ENCODE measurements around the gene TAS2R13.

TAS2R13 gene, protein sequence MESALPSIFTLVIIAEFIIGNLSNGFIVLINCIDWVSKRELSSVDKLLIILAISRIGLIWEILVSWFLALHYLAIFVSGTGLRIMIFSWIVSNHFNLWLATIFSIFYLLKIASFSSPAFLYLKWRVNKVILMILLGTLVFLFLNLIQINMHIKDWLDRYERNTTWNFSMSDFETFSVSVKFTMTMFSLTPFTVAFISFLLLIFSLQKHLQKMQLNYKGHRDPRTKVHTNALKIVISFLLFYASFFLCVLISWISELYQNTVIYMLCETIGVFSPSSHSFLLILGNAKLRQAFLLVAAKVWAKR

DNA sequence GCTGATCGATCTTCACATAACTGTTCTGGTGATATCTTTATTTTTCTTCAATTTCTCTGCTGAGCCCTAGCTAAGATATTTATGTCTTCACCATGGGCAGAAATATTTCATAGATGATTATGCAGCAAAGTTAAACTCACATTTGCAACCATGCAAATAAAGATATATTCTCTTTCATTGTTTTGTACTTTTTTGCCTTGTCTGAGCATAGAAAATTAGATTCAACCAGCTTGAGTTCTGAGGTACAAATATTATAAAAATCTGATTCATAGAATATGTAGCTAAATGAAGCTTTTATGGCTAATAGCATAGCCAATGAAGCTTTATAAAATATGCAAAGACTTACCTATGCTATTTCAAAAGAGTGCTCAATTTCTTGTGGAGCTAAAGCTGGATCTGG, at the start of gene TAS2R13:
TSS of gene TAS2R13 (minus strand) at position 101 of the 400 bp plus-strand sequence. CDS start 264 bp downstream, outside the sequence.
- DNase-seq: no peak

DNA sequence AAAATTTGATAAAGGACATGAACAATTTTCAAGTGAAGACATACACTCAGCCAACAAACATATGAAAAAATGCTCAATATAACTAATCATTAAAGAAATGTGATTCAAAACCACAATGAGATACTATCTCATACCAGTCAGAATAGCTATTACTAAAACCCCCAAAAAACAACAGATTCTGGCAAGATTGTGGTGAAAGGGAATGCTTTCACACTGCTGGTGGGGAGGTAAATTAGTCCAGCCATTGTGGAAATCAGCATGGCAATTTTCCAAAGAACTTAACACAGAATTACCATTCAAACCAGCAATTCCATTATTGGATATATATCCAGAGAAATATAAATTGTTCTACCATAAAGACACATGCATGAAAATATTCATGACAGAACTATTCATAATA, 48.4 kb upstream of the TAS2R13 start:
- DNase-seq: no peak

DNA sequence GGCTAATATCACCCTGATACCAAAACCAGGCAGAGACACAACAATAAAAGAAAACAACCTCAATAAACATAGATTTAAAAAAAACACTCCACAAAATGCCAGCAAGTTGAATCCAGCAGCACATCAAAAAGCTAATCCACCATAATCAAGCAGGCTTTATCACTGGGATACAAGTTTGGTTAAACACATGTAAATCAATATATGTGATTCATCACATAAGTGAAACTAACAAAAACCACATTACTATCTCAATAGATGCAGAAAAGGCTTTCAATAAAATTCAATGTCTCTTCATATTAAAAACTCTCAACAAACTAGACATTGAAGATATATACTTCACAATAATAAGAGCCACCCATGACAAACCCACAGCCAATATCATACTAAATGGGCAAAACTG, 46.7 kb upstream of the TAS2R13 start:
- DNase-seq: no peak

DNA sequence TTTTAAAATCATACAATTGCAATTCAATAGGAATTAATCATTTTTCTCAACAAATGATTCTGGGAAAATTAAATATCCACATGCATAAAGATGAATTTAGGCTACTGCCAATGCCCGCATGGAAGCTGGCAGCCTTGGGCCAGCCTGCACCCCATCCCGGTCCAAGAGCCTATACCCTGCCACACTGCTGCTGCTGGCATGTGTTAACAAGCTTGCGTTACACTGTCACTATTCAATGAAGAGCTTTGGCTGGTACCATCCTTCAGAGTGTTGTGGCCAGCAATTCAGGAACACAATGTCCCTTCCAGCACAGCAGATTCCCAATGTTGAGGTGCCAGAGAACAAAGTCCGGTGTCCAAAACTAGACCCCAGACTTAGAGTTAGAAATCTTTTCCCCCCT, 43.3 kb upstream of the TAS2R13 start:
- no peak for DNase-seq

DNA sequence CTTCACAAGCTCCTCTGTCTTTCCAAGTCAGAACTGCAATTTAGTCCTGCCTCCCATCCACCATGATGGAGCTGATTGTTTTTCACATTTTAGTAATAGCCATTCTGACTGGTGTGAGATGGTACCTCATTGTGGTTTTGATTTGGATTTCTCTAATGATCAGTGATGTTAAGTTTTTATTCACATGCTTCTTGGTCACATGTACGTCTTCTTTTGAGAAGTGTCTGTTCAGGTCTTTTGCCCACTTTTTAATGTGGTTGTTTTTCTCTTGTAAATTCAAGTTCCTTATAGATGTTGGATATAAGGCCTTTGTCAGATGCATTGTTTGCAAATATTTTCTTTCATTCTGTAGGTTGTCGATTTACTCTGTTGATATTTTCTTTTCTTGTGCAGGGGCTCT, 33.8 kb upstream of the TAS2R13 start:
- DNase-seq: no peak

DNA sequence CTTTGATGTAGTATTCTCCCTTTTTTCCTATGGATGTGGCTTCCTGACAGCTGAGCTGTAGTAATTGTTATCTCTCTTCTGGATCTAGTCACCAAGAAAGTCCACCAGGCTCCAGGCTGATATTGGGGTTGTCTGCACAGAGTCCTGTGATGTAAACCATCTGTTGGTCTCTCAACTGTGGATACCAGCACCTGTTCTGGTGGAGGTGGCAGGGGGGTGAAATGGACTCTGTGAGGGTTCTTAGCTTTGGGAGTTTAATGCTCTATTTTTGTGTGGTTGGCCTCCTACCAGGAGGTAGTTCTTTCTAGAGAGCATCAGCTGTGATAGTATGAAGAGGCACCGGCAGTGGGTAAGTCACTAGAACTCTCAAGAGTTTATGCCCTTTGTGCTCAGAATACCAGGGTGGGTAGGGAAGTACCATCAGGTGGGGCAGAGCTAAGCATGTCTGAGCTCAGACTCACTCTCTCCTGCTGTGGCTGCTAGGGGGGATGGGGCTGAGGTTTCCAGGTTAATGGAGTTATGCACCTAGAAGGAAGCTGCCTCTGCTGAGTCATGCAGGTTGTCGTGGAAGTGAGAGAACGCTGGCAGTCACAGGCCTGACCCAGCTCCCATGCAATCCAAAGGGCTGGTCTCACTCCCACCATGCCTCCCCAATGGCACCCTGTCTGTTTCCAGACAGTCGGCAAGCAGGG, 32.7 kb upstream of the TAS2R13 start:
- no peak for DNase-seq

DNA sequence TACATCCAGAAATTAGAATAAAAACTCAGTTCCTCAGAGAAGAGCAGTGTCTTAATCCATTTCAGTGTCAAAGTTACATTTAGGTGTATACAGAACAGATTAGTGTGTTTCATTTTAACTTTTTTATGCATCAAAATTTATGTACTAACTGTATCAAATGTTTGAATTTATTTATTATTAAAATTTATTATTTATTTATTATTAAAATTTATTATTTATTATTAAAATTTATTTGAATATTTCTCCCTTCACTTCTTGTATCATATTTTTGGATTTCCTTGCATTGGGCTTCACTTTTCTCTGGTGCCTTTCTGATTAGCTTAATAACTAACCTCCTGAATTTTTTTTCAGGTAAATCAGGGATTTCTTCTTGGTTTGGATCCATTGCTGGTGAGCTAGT, 32.0 kb upstream of the TAS2R13 start:
- DNase-seq: no peak

DNA sequence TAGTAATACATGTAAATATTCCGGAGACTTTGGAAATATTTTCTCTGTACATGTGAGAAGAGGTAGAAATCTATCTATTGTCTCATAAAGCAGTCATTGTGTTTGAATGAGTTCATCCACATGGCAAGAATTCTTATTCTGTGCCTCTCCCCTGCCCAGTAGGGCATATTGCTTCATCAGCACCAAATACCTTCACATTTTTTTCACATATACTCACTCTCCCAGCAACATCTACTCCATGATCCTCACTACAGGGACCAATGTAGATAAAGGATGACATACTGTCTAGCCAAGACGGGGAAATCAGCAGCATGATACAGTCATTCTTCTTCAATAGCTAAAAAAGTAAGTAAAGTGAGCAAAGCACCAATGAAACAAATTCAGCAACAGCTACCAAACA, 31.0 kb upstream of the TAS2R13 start:
- DNase-seq: no peak

DNA sequence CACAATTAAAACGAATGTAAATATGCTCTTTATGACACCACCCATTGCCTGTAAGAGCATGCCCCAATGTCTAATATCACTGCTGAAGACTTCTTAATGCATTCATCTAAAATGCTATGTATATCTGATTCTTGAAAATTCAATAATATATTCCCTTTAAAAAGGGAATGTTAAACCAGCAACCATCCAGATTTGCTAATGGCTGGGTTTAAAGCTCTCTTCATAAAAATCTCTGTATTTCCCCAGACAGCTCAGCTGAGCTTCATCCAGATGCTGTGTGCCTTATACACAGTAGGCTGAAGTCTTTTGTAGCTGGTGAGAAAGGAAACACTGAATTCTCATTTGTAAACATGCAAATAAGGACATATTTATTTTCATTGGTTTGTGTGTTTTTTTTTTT, 29.8 kb upstream of the TAS2R13 start, which contains the start of gene TAS2R14:
TSS of gene TAS2R14 (minus strand) at position 101 of the 400 bp plus-strand sequence. CDS start at position 45, 56 bp downstream.
- no peak for DNase-seq

DNA sequence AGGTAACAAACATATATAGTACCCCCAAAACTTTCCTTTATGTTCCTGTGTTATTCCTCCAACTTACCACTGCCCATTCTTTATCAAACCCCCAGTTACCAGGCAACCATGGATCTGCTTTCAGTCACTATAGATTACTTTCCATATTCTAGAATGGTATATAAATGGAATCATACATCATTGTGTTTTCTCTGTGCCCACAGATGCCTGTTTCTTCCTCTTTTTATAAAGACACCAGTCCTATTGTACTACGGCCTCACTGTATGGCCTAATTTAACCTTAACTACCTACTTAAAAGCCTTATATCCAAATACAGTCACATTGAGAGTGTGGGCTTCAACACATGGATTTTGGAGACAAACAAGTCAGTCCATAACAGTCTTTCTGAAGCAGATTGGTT, 27.1 kb upstream of the TAS2R13 start:
- no peak for DNase-seq

DNA sequence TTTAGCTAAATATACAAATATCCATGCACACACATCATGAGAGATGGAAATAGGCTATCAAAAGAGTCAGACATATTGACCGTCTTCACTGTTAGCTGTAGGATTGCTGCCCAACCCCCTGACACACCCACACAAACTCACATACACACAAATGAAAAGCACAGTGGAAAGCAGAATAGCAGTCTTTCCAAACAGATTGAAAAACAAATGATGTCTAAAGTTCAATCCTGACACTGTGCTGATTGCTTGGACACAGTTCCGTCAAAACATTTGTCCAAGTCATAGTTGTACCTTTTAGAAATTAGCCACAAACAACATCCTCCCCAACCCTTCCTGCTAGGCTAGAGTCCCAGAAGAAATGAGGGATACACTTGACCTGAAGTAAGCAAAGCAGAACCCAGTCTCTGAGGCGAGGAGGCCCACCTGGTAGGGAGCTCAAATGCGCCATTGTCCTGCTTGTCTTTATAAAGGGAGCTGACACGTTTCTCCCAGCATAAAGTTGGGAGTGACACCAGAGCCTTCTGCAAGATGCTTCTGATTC, 19.5 kb upstream of the TAS2R13 start, which contains the start of gene PRH2:
TSS of gene PRH2 (plus strand) at position 491 of the 541 bp plus-strand sequence. CDS start at position 529, 38 bp downstream.
- DNase-seq: no peak

DNA sequence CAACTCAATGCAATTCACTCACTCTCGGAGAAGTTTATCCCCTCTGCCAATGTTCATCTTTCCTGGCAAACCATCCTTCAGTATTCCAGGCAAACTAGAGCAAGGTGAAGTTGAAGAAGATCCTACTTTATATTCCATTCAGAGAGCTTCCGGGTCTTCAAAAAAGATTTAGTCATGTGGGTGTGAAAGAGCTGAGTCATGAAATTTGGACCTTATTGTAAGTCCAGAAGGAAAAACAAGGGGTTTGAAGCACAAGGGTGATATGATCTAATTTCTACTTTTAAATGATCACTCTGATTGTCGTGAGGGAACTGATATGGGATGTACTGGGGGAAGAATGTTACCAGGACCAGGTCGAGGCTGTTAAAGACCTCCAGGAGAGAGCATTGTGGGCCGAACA, 16.9 kb upstream of the TAS2R13 start:
- no peak for DNase-seq

DNA sequence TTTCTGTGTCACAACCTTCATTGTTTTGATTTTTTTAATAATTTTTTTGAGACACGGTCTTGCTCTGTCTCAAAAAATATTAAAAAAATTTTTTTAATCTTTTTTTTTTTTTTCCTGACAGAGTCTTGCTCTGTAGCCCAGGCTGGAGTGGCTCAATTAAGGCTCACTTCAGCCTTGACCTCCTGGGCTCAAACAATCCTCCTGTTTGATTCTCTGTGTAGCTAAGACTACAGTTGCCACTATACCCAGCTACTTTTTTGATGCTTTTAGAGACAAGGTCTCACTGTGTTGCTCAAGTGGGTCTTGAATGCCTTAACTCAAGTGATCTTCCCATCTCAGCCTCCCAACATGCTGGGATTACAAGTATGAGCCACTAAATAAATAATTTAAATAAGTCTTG, 10.4 kb upstream of the TAS2R13 start:
- DNase-seq: no peak

DNA sequence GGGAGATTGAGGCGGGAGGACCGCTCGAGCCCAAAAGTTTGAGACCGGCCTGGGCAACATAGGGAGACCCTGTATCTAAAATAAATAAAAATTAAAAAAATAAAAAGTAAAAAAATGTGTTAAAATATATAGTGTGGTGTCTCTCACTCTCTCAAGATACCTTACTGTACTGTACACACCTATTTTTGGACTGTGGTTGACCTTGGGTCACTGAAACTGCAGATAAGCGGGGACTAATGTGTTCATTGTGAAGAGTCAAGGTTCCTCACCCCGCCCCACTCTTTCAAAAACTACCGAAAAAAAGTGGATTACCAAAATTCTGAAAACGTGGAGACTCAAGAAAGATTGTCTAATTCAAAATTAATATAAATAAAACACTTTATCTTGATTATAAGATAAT, 1.0 kb upstream of the TAS2R13 start:
- DNase-seq: no peak

DNA sequence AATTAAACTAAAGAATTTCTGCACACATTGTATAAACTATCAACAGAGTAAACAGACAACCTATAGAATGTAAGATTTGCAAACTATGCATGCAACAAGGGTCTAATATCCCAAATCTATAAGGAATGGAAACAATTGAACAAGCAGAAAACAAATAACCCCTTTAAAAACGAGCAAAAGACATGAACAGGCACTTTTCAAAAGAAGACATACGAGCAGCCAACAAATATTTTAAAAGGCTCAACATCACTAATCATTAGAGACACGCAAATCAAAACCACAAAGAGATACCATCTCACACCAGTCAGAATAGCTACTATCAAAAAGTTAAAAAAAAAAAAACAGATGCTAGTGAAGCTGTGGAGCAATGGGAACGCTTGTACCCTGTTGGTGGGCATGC, 4.7 kb downstream of the TAS2R13 start:
- no peak for DNase-seq

DNA sequence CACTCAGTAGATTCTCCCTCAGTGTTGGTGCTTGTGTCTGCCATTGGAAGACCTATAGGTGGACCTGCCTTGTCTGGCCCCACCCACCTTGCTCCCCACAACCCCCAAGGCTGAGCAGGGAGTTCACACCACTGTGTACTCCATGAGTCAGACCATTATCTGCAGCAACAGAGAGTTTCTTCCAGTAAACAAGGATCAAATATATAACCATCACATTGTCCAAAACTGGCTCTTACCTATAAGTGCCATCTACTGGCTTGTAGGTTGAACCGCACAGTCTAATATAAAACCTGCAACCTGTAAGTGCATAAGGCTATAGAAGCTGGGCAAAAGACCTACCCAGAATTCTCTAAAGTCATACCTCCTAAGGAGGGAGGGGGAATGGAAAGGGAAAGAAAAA, 7.9 kb downstream of the TAS2R13 start:
- no peak for DNase-seq

DNA sequence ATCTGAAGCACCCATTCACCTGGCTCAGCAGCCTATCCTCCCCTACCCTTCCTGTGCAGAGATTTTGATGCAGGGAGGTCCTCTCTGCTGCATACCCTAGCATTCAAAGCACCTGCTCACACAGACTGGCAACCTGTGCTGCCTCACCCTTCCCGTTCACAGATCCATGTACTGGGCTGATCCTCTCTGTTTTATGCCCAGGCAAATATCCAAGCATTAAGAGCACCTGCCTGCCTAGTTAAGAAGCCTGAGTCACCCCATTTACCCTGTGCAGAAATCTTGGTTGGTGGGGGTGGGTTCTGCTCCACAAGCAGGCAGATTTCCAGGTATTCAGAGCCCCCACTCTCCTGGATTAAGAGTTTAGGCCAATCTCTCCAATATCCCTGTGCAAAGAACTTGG, 8.4 kb downstream of the TAS2R13 start:
- no peak for DNase-seq

DNA sequence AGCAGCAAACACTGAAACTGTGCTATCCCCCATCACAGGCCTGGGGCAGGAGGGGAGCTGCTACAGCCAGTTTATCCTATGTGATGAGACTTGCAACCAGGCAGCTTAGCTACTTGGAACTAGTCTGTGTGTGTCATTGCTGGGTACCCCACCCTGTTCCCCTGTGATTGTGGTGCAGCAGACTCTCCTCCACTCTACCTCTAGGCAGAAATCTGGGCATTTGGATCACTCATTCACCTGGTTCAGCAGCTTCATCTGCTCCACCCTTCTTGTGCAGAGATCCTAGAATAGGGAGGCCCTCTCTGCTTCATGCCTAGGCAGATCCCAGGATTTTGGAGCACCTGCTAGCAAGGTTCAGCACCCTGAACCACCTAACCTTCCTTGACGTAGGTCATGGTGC, 8.8 kb downstream of the TAS2R13 start:
- DNase-seq: no peak

DNA sequence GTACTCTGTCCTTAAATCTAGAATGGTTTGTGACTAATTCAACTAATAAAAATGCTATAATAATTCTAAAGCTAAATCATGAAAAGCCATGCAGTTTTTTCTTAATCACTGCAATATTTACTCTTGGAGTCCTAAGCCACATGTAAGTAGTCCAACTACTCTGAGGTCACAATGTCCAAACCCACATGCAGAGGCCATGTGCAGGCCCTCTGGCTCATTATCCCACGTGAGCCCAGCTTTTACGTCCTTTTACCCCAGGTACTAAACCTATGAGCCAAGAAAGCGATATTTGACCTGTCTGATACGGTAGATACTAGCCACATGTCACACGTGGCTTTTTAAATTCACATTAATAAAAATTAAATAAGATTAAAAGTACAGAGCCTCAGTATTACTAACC, 12.5 kb downstream of the TAS2R13 start:
- no peak for DNase-seq

DNA sequence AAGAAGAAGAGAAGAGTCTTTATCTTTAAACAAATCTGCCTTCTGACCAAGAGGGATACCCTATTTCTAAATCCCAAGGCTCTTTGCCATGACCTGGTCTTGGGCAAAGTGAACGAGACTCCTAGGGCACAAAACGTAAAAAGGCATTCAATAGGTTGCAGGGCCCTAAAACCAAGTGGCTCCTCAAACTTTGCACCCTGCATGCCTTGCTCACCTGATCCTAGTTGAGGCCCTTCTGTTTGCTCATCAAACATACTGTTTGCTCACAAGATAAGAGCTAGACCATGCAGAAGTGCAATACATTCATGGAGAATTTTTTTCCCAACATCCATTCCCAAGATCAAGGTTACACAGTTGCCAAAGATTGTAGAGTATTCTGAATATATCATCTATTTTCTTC, 17.4 kb downstream of the TAS2R13 start:
- DNase-seq: no peak

DNA sequence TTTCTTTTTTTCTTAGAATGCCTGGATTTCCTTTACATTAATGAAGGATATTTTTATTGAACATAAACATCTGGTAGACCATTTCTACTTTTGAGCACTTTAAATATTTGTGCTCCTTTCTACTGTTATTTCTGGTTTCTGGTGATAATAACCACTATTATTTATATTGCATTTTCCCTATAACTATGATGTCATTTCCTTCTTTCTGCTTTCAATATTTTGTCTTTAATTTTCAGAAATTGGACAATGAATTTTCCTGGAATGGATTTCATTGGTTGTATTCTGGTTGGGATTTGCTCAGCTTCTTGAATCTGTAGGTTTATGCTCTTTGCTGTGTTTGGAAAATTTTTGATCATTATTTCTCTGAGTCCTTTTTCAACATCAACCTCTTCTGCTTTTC, 20.1 kb downstream of the TAS2R13 start:
- DNase-seq: no peak

DNA sequence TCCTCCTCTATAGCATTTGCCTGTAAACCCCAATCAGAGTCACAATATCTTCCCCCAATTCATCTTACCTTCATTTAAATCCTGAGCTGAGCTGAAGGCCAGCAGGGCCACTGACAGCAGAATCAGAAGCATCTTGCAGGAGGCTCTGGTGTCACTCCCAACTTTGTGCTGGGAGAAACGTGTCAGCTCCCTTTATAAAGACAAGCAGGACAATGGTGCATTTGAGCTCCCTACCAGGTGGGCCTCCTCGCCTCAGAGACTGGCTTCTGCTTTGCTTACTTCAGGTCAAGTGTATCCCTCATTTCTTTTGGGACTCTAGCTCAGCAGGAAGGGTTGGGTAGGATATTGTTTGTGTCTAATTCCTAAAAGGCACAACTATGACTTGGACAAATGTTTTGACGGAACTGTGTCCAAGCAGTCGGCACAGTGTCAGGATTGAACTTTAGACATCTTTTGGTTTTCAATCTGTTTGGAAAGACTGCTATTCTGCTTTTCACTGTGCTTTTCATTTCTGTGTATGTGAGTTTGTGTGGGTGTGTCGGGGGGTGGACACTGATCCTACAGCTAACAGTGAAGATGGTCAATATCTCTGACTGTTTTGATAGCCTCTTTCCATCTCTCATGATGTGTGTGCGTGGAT, 25.2 kb downstream of the TAS2R13 start, which contains the start of gene PRH1:
TSS of gene PRH1 (minus strand) at position 170 of the 640 bp plus-strand sequence. CDS start at position 132, 38 bp downstream.
- no peak for DNase-seq

DNA sequence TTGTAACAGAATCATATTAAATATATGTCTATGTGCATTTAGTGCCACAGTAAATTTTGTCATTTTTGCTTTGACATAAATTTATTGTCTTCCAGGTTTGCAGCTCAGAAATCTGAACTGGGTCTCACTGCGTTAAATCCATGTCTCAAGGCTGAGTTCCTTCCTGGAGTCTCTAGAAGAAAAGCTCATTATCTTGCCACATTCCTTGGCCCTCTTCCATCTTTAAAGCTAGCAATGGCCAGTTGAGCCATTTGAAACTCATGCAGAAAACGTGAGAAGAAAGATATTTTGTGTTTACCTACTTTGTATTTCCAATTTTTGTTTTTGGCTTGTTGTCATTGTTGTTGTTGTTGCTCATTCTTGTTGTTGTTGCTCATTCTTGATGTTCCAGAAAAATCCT, 36.0 kb downstream of the TAS2R13 start:
- DNase-seq: no peak

DNA sequence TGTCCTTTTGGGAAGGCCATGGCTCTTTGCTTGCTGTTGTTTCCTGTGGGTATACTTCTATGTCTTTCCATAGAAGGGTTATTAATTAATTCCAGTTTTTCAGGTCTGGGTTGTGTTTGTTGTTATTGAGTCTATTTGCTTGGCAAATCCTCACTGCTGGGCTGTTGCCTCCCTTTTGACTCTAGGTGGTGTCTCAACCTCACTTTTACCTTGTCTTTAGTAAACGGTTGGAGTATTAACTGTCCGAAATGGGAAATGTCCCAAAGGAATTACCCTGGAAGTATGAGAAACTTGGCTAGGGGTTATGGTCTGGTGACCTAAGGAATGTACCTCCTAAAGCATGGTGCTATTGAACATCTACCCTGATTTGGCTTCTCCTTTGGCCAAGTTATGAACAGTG, 42.0 kb downstream of the TAS2R13 start:
- DNase-seq: no peak

Data from CD4-positive, alpha-beta T cell treated with Interleukin-1 beta for 1 hour (primary cell).